Measurements from ENCODE around the gene UBB.

GRCh38 chr17:16353317-16354174, 27.3 kb upstream of the UBB start, which contains the start of gene CENPV:
- TF ChIP-seq CTCF (IDR thresholded peaks at IDR 0.05; ENCODE audit: borderline replicate concordance, extremely low read depth, low read length, poor library complexity, severe bottlenecking) (peak; percentile 48), EZH2 (IDR thresholded peaks at IDR 0.05; ENCODE audit: borderline replicate concordance, low read depth, low read length, severe bottlenecking) (no peak)
